ENCODE results near the gene PDE4A.

Gene PDE4A

DNA sequence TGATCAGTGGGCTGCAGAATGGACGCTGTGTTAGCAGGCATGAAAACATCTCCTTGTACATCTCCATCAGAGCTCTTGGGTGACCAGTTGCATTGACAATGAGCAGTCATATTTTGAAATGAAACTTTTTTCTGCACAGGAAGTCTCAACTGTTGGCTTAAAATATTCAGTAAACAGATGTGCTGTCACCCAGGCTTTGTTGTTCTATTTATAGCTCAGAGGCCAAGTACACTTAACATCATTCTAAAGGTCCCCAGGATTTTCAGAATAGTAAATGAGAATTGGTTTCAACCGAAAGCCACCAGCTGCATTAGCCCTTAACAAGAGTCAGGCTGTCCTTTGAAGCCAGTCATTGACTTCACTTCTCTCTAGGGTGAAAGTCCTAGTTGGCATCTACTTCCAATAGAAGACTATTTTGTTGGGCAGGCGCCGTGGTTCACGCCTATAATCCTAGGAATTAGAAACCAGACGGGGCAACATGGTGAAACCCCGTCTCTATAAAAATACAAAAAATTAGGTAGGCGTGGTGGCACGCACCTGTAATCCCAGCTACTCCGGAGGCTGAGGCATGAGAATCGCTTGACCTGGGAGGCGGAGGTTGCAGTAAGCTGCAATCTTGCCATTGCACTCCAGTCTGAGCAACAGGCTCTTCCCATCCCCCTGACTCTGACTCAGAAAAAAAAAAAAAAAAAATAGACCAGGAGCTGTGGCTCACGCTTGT is 7.9 kb upstream of the PDE4A start:
- Histone ChIP-seq H3K27ac (replicated peaks; ENCODE audit: low read length) (no peak overlapping the region), H3K27me3 (ENCODE audit: control insufficient read depth in 3 of 3, insufficient read depth in 3 of 3, low read depth in 1 of 3, low read length in 3 of 3) (peaks cover 2 to 19% (median 9%) of the 10 kb centered on the region in 3 experiments), H2BK15ac (ENCODE audit: low read length) (no peak overlapping the region), H4K8ac (ENCODE audit: low read depth, low read length) (no peak overlapping the region), H3K4me1 (ENCODE audit: control insufficient read depth in 2 of 2, insufficient read depth in 1 of 2, low read depth in 1 of 2, low read length in 2 of 2) (peaks cover 2 to 12% of the 10 kb centered on the region in 2 donors), H3K36me3 (replicated peaks in 1 of 2; ENCODE audit: control insufficient read depth in 2 of 2, insufficient read depth in 2 of 2, low read length in 2 of 2) (no peaks in the 10 kb centered on the region), H3K23ac (ENCODE audit: low read depth, low read length, poor library complexity) (no peak overlapping the region), H3K4ac (ENCODE audit: low read length) (no peak overlapping the region), H3K4me3 (ENCODE audit: low read length in 2 of 2) (no peak overlapping the region), H3K79me1 (ENCODE audit: low read depth, low read length) (no peaks in the 10 kb centered on the region), H3K4me2 (ENCODE audit: insufficient read depth, low read length, poor library complexity, severe bottlenecking) (no peak overlapping the region), H3K18ac (ENCODE audit: low read length) (no peak overlapping the region), H2BK12ac (ENCODE audit: low read length) (no peak overlapping the region), H3K9ac (ENCODE audit: low read depth, low read length, poor library complexity) (no peak overlapping the region), H4K91ac (ENCODE audit: low read depth, low read length, poor library complexity) (no peak overlapping the region), H2BK5ac (ENCODE audit: low read length) (no peak overlapping the region), H2BK120ac (ENCODE audit: low read depth, low read length) (no peak overlapping the region), H3K9me3 (replicated peaks in 1 of 2; ENCODE audit: control insufficient read depth in 2 of 2, insufficient read depth in 1 of 2, low read depth in 1 of 2, low read length in 2 of 2) (peaks cover 4 to 5% of the 10 kb centered on the region in 2 donors), H3K14ac (ENCODE audit: low read length) (no peak overlapping the region), H2AFZ (ENCODE audit: low read length) (no peak overlapping the region), H2AK5ac (ENCODE audit: low read depth, low read length) (no peak overlapping the region)
- no peak for DNase-seq (ENCODE audit: low spot score)
- no CpG with 5 or more reads among the region's 13 CpGs for WGBS, 2 donors (ENCODE audit: extremely low coverage in 2 of 2, insufficient read length in 2 of 2, insufficient replicate concordance in 1 of 2)

GRCh38 chr19:10416083-10416379 is 4.3 kb upstream of the PDE4A start:
- no peak overlapping the region for H2AK5ac ChIP-seq (ENCODE audit: low read depth, low read length)
- peak overlapping the region; percentile 82 for H3K9ac ChIP-seq (ENCODE audit: low read depth, low read length, poor library complexity)
- DNase-seq (ENCODE audit: low spot score): no peak
- peak overlapping the region; percentile 49 to 75 for H3K4me3 ChIP-seq (ENCODE audit: low read length in 2 of 2)
- H2AFZ ChIP-seq (ENCODE audit: low read length): peak overlapping the region; percentile 98
- H3K27ac ChIP-seq (replicated peaks; ENCODE audit: low read length): no peak overlapping the region
- no CpG with 5 or more reads among the region's 9 CpGs for WGBS, 2 donors (ENCODE audit: extremely low coverage in 2 of 2, insufficient read length in 2 of 2, insufficient replicate concordance in 1 of 2)
- H4K8ac ChIP-seq (ENCODE audit: low read depth, low read length): no peak overlapping the region
- no peak overlapping the region for H3K14ac ChIP-seq (ENCODE audit: low read length)
- no peak overlapping the region for H4K91ac ChIP-seq (ENCODE audit: low read depth, low read length, poor library complexity)
- no peaks in the 10 kb centered on the region for H3K79me1 ChIP-seq (ENCODE audit: low read depth, low read length)
- peaks cover 4 to 39% (median 31%) of the 10 kb centered on the region in 3 experiments for H3K27me3 ChIP-seq (ENCODE audit: control insufficient read depth in 3 of 3, insufficient read depth in 3 of 3, low read depth in 1 of 3, low read length in 3 of 3)
- H3K23ac ChIP-seq (ENCODE audit: low read depth, low read length, poor library complexity): peak overlapping the region; percentile 99
- no peaks in the 10 kb centered on the region for H3K36me3 ChIP-seq (replicated peaks in 1 of 2; ENCODE audit: control insufficient read depth in 2 of 2, insufficient read depth in 2 of 2, low read length in 2 of 2)
- no peak overlapping the region for H2BK12ac ChIP-seq (ENCODE audit: low read length)
- peak overlapping the region; percentile 83 for H2BK5ac ChIP-seq (ENCODE audit: low read length)
- peak overlapping the region; percentile 93 for H3K18ac ChIP-seq (ENCODE audit: low read length)
- H3K4me2 ChIP-seq (ENCODE audit: insufficient read depth, low read length, poor library complexity, severe bottlenecking): peak overlapping the region; percentile 53
- peaks cover 14 to 27% of the 10 kb centered on the region in 2 donors for H3K4me1 ChIP-seq (ENCODE audit: control insufficient read depth in 2 of 2, insufficient read depth in 1 of 2, low read depth in 1 of 2, low read length in 2 of 2)
- H3K9me3 ChIP-seq (replicated peaks in 1 of 2; ENCODE audit: control insufficient read depth in 2 of 2, insufficient read depth in 1 of 2, low read depth in 1 of 2, low read length in 2 of 2): peaks cover 4 to 5% of the 10 kb centered on the region in 2 donors
- peak overlapping the region; percentile 55 for H2BK15ac ChIP-seq (ENCODE audit: low read length)
- no peak overlapping the region for H3K4ac ChIP-seq (ENCODE audit: low read length)
- H2BK120ac ChIP-seq (ENCODE audit: low read depth, low read length): peak overlapping the region; percentile 69

DNA sequence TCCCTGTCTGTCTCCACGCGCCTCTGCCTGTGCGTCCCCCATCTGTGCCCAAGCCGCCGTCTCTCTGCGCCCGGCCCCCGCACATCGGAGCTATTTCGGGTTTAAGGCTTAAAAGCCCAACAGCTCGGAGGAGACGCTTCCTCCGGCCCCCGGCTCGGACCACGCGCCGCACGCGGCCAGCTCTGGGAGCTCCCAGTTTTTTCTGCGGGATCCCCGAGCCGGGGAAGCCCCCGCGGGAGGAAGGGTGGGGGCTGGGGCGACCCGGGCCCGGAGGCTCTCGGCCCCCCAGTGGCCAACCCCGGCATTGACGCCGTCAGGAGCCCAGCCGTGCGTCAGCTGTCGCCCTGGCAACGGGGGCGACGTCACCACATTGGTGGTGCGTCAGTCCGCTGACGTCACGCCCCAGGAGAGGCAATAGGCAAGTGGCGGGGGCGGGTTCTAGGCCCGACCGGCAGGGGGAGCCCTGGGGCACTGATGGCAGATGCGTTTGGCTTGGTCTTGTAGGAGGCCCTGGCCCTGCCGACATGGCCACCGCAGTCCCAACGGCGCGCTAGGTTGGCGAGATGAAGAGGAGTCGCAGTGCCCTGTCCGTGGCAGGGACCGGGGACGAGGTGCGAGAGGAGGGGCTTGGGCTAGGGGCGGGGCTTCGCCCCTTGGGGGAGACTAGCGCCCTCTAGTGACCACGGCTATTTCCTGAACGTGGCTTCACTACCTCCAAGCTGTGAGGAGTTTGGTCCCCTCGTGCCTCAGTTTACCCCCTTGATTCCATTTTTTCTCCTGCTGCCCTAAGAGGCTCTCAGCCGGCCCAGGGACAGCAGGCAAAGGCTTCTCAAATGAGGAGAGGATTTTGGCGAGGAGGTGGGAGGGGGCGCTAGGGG is 3.7 kb upstream of the PDE4A start:
- H2BK12ac ChIP-seq (ENCODE audit: low read length): no peak overlapping the region
- H2AFZ ChIP-seq (ENCODE audit: low read length): peak overlapping the region; percentile 98
- H3K4me1 ChIP-seq (ENCODE audit: control insufficient read depth in 2 of 2, insufficient read depth in 1 of 2, low read depth in 1 of 2, low read length in 2 of 2): peaks cover 18 to 33% of the 10 kb centered on the region in 2 donors
- H3K18ac ChIP-seq (ENCODE audit: low read length): peak overlapping the region; percentile 93
- peak overlapping the region; percentile 82 for H3K9ac ChIP-seq (ENCODE audit: low read depth, low read length, poor library complexity)
- no peak overlapping the region for H3K27ac ChIP-seq (replicated peaks; ENCODE audit: low read length)
- H3K36me3 ChIP-seq (replicated peaks in 1 of 2; ENCODE audit: control insufficient read depth in 2 of 2, insufficient read depth in 2 of 2, low read length in 2 of 2): no peaks in the 10 kb centered on the region
- H2BK120ac ChIP-seq (ENCODE audit: low read depth, low read length): peak overlapping the region; percentile 69
- H3K79me1 ChIP-seq (ENCODE audit: low read depth, low read length): no peaks in the 10 kb centered on the region
- H4K8ac ChIP-seq (ENCODE audit: low read depth, low read length): no peak overlapping the region
- H3K27me3 ChIP-seq (ENCODE audit: control insufficient read depth in 3 of 3, insufficient read depth in 3 of 3, low read depth in 1 of 3, low read length in 3 of 3): peaks cover 9 to 45% (median 37%) of the 10 kb centered on the region in 3 experiments
- peak; percentile 84 for DNase-seq (ENCODE audit: low spot score)
- H3K4ac ChIP-seq (ENCODE audit: low read length): no peak overlapping the region
- H3K4me2 ChIP-seq (ENCODE audit: insufficient read depth, low read length, poor library complexity, severe bottlenecking): peak overlapping the region; percentile 53
- peak overlapping the region; percentile 61 for H2AK5ac ChIP-seq (ENCODE audit: low read depth, low read length)
- H3K14ac ChIP-seq (ENCODE audit: low read length): no peak overlapping the region
- H2BK5ac ChIP-seq (ENCODE audit: low read length): peak overlapping the region; percentile 83
- H2BK15ac ChIP-seq (ENCODE audit: low read length): peak overlapping the region; percentile 55
- H3K23ac ChIP-seq (ENCODE audit: low read depth, low read length, poor library complexity): peak overlapping the region; percentile 99
- H3K4me3 ChIP-seq (ENCODE audit: low read length in 2 of 2): peak overlapping the region; percentile 49 to 75
- H4K91ac ChIP-seq (ENCODE audit: low read depth, low read length, poor library complexity): no peak overlapping the region
- H3K9me3 ChIP-seq (replicated peaks in 1 of 2; ENCODE audit: control insufficient read depth in 2 of 2, insufficient read depth in 1 of 2, low read depth in 1 of 2, low read length in 2 of 2): peaks cover 4 to 5% of the 10 kb centered on the region in 2 donors
- no CpG with 5 or more reads among the region's 67 CpGs for WGBS, 2 donors (ENCODE audit: extremely low coverage in 2 of 2, insufficient read length in 2 of 2, insufficient replicate concordance in 1 of 2)
